HG02642 (cell line): Measurements from ENCODE around the gene CLDN25.
"Not testable (repeated sequence)": the region's sequence is repeated elsewhere in the genome, so short reads cannot be mapped to it uniquely, and the experiment has no call there.

ENCODE experiments used
- ATAC-seq: cut with Tn5 transposase; IDR thresholded peaks from one replicate; pipeline ENCODE4 v1.9.1; 2021; ENCODE audit warnings: mild to moderate bottlenecking; ENCODE audit not compliant: unreplicated experiment, poor library complexity

Gene CLDN25

DNA sequence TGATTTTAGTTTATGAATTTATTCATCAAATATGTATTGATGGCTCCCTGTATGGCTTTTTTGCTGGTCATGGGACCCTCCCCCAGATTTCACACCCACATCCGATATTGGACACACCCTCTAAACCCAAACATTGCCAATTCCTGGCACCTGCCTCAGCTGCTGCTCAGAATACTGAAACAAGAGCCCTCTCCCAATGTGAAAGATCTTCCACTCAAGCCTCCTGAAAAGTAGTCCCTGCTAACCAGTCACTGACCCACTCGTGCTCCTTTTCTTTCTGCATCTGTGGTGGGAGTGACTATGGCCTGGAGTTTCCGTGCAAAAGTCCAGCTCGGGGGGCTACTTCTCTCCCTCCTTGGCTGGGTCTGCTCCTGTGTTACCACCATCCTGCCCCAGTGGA lies at the start of gene CLDN25:
TSS of gene CLDN25 (plus strand) at position 301 of the 400 bp plus-strand sequence. CDS start at position 301, 0 bp downstream.
- ATAC-seq = no peak

DNA sequence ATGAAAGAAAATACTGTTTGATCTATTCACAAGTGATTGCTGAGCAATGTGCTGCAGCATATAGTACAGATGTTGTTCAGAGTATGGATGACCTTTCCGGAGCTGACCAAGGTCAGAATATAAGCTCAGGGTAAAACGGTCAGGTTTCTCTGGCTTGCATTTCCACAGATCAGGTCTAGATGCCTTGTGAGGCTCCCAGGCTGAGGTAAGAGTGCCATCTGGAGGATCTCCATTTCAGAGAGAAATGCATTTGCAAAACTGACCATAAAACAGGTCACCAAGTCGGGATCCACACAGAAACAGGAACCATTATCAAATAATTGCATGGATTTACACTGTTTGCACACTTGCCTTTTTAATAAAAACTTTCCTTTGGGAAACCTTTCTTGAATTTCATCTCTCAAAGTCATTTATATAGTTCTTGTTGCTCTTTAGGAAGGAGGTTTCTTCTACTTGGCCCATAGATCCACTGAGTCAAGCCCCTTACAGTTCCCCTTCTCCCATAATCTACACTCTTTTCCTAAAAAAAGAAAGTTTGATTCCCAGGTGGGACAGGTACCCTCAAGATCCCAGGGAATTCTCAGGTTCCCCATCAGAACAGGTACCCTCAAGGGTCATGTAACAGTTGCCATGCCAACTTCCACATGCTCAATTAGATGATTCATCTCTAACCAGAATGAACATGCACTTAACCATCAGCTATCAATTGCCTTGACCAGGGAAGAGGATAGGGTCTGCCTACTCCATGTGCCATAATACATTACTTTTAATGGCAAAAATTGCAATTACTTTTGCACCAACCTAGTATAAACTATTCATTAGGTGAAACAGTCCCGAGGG lies 48.5 kb upstream of the CLDN25 start:
- ATAC-seq = no peak

GRCh38 chr11:113732092-113732491 lies 47.5 kb upstream of the CLDN25 start:
- no peak for ATAC-seq

DNA sequence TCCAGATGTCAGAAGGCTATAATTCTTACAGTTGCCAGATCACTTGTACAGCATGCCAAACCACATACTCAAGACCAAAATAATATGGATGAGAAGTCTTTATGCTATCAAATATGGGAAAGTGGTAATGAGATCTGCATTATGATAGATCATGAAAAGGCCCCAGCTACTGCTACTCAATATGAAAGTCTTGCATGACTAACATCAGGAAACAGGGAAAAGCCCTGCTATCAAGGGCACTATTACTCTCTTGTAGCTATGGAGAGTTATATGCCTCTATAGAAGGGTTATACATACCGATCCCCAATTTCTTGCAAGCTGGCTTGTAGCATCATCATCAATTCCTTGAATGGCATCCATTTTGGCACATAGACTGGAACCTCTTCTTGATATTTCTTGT lies 43.3 kb upstream of the CLDN25 start:
- ATAC-seq = no peak

- ATAC-seq = no peak
These were observed 26.7 kb upstream of the CLDN25 start for GRCh38 chr11:113752932-113753331.

DNA sequence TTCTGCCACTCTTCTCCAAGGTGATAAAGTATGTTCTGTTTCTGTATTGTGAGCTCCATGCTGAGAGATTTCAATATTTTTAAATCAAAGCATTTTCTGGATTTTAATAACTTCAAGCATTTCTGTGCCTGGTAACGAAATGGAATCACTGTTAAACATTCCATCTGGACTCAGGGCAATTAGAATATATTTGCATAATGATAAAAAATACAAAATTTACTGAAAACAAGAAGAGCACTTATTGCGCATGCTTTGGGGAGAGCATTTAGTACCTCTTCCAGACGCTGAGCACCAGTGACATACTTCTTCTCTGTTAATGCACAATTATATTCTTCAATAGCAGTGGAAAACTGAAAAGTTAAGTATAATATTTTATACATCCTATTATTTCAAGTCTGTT lies 19.4 kb upstream of the CLDN25 start:
- no peak for ATAC-seq

DNA sequence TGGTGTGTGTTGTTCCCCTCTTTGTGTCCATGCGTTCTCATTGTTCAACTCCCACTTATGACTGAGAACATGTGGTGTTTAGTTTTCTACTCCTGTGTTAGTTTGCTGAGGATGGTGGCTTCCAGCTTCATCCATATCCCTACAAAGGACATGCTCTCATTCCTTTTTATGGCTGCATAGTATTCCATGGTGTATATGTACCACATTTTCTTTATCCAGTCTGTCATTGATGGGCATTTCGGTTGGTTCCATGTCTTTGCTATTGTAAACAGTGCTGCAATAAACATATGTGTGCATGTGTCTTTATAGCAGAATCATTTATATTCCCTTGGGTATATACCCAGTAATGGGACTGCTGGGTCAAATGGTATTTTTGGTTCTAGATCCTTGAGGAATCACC lies 16.6 kb upstream of the CLDN25 start:
- ATAC-seq = not testable (repeated sequence)

DNA sequence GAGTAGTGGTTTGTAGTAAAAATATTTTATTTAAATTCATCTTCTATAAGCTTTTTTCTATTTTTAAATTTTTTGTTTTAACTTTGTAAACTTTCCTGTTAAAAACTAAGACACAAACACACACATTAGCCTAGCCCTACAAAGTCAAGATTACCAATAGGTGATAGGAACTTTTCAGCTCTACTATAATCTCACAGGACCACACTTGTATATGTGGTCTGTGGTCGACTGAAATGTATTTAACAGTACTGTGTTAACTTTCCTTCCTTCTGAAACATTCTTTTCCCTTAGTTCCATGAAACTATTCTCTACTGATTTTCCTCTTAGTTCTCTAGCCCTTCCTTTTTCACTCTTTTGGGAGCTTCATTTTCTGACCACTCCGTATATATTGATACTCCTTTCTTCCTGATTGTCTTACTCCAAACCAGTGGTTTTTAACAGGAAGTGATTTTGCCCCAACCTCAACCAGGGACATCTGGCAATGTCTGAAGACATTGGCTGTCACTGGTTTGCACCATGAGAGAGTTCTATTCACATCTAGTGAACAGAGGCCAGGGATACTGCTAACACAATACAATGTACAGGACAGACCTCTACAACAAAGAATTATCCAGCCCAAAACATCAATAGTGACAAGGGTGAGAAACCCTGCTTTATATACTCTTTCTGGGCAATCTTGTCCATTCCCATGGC lies 14.9 kb upstream of the CLDN25 start:
- ATAC-seq = no peak

- no peak for ATAC-seq
These were observed 7.6 kb upstream of the CLDN25 start for GRCh38 chr11:113771964-113772363.

- no peak for ATAC-seq
These were observed 6.5 kb upstream of the CLDN25 start for GRCh38 chr11:113773092-113773415.

DNA sequence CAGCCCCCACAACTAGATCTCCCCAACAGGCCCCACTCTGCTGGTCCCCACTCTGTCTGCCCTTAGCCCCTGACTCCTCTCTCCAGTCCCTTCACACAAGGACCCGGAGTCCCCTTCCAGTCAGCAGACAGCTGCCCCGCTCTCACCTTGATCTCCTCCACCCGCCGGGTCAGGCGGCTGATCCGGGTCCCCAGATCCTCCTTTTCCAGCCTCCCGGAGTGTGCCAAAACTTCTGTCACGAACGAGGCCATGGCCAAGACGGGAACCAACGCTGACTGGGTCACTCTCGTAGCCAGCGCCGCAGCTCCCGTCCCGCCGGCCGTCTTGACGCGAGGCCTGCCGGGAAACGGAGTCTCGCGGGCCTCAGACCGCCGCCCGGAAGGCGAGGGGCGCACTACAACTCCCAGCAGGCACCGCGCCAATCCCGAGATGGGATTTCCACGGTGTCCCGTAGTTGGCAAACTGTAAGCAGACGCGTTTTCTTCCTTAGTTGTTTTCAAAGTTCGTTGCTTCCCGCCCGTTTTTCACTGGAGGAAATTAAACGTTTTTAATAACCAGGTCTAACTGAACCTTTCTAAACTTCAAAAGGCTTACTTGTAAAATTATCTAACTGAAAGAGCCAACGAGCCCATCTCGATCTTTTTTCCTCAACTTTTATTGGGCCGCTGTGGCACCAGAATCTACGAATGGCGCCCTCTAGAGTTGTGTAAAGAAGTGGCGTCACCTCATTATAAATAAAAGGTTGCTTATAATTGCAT lies 6.0 kb upstream of the CLDN25 start, which contains the start of gene ZW10:
TSS of gene ZW10 (minus strand) at position 277 of the 758 bp plus-strand sequence. CDS start at position 251, 26 bp downstream.
- peak; percentile 99 for ATAC-seq

DNA sequence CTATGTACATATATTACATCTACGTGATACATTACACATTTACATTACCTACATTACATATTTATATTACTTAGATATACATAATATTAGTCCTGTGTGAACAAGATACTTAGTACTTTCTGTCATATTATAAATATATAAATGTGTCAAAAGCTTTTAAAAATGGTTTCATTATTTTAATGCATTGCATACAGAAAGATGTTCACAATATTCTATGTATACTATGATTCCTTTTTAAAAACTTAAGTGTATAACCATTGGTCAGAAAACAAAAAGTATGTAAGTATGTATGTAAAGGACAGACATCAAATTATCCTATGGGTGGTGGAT lies 5.5 kb upstream of the CLDN25 start:
- no peak for ATAC-seq

DNA sequence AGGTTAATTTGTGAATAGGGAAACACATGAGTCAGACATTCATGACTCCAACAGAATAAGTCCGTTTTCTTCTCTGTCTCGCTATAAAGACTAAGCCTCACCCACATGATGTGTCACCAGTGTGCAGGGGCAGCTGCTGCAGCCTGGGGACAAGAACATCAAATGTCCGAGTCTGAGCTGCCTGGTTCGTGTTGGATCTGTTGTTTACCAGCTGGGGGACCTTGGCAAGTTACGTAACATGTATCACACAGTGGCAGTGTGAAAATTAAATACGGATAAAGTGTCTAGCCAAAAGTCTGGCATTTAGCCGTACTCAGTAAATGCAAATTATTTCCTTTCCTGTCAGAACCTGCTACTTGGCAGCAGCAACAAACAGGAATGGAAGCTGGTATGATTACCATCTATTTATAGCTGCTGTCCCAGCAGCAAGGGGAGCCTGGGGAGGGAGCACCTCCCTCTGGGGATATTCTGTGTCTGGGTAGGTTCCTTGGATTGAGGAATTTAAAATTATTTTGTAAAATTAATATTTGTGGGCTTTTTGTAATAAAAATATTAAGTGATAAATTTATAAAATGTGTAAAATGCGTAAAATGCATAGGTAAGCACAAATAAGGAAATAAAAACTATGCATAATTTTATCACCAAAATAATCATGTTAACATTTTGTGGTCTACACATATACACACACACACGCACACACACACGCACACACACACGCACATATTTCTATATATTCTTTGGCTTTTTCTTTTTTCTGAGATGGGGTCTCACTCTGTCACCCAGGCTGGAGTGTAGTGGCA lies 1.3 kb upstream of the CLDN25 start:
- ATAC-seq = no peak

DNA sequence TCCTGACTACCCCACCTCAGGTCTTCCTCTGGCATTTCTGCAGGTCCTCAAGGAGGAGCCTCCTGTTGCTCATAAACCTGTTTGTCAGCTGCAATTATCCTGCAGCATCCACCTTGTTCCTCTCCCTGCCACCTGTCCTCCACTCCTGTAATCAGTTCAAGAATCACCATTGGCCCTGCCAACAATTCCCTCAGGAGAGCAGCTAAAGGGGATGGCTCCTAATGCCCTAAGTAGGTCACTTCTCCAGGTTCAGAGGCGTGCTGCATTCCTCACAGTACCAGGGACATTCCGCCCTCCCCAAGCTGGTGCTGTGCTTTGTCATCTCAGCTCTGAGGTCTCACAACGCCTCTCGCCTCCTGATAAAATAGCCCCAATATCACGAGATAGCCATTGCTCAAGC lies 2.1 kb downstream of the CLDN25 start:
- no peak for ATAC-seq

- ATAC-seq = no peak
These were observed 2.5 kb downstream of the CLDN25 start for GRCh38 chr11:113782134-113782533.

- ATAC-seq = not testable (repeated sequence)
These were observed 9.4 kb downstream of the CLDN25 start for GRCh38 chr11:113789016-113789415.

DNA sequence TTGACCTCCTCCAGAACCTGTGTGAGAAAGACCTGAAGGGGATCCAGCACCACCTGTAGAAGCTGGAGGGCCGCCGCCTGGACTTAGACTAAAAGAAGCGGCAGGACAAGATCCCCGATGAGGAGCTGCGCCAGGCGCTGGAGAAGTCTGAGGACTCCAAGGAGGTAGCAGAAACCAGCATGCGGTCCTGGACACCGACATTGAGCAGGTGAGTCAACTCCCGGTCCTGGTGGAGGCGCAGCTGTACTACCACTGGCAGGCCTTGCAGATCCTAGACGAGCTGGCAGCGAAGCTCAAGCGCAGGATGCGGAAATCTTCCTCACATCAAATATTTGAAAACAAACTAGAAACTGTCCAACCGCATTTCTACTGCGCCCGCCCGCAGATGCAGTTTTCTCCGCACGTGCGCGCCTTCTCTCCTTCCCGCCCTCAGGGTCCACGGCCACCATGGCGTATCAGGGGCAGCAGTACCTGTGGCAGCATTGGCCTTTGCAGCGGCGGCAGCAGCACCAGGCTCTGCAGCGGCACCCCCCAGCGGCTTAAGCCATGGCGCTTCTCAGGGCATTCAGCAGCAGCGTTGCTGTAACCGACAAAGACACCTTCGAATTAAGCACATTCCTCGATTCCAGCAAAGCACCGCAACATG lies 10.2 kb downstream of the CLDN25 start:
- no peak for ATAC-seq

DNA sequence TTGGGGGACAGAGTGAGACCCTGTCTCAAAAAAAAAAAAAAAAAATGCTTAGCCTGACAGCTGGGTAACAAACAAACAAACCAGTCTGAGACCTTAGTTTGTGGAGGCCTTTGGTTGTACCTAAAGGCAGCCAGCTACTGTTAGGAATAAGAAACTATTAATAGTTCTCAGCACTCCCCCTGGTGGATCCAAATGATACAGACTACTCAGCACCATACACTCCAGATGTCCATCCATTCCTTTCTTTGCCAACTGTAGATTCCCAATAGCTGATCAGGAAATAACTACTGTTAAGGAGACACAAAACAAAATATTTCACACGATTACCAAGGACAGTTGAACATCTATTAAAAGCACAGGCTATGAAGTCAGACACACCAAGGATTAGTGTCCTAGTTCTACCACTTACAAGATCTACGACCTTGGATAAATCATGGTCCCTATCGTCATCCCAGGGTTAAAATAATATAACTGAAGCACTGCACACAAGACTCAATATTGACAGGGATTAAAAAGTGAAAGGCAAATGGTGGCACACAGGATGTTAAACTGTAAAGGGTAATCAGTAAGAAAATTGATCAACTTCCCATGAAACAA lies 17.2 kb downstream of the CLDN25 start:
- ATAC-seq = peak; percentile 71

DNA sequence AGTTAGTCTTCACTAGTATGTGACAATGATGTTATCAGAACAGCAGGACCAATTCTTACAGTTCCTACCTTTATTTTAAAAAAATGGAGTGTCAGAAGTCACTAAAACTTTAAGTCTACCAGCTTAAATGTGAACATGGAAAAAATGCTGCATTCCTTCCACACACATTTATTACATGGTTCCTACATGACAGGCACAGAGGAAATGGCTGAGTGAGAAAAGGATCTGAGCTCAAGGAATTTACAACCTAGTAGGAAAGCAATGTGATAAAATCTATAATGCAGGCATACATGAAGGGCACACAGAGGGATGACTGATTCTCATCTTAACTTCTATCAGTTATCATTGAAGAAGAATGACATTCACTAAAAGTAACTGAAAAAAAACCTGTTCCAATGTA lies 23.0 kb downstream of the CLDN25 start:
- ATAC-seq = no peak
